WTC11 (cell line): ENCODE results near the gene ZNF445. TPM values are rescaled to one million over a fixed set of nuclear protein-coding genes. Genes with fewer than 3 reads are reported as not detected.
A peak's percentile ranks its signal among the peaks of the same experiment; 100 is the strongest.
"Not testable (repeated sequence)": the region's sequence is repeated elsewhere in the genome, so short reads cannot be mapped to it uniquely, and the experiment has no call there.

Source experiments
- ATAC-seq: fragments of 200-7000 bp; cut with Tn5 transposase; 2 replicates; pipeline ENCODE4 v1.10.0; 2021; ENCODE audit warnings: mild to moderate bottlenecking, moderate library complexity
- CTCF ChIA-PET: fragments of 300-600 bp; sonication (Branson Sonifier 250); formaldehyde crosslinking; loops from one replicate; lab custom pipeline; 2021; ENCODE audit warnings: antibody characterized with exemption; lab: Charles Lee
- POLR2A ChIA-PET: fragments of 350-600 bp; sonication (Branson Sonifier 250); formaldehyde crosslinking; loops from one replicate; lab custom pipeline; 2021; ENCODE audit warnings: antibody characterized with exemption; lab: Charles Lee
- DNase-seq: peaks from one replicate; pipeline ENCODE4 v3.0.0; 2021; ENCODE audit warnings: low spot score
- H3K27ac Mint-ChIP-seq: 2 replicates; pipeline ENCODE4 v1.8.0; 2021; ENCODE audit warnings: mixed read lengths
- H3K27me3 Mint-ChIP-seq: 2 replicates; pipeline ENCODE4 v1.8.0; 2021; ENCODE audit warnings: low read depth, mild to moderate bottlenecking, moderate library complexity, mixed read lengths
- H3K36me3 Mint-ChIP-seq: 2 replicates; pipeline ENCODE4 v1.8.0; 2021; ENCODE audit warnings: mixed read lengths
- H3K4me1 Mint-ChIP-seq: 2 replicates; pipeline ENCODE4 v1.8.0; 2022; ENCODE audit warnings: mixed read lengths
- H3K4me3 Mint-ChIP-seq: 2 replicates; pipeline ENCODE4 v1.8.0; 2021; ENCODE audit warnings: mild to moderate bottlenecking, moderate library complexity, mixed read lengths
- H3K9me3 Mint-ChIP-seq: 2 replicates; pipeline ENCODE4 v1.8.0; 2021; ENCODE audit warnings: mixed read lengths
- ETV6 ChIP-seq: sonication (generic); formaldehyde crosslinking; IDR thresholded peaks from 2 replicates; pipeline ENCODE4 v1.8.1; 2022; ENCODE audit warnings: mild to moderate bottlenecking, missing genetic modification reagents
- NR2C2 ChIP-seq: sonication (generic); formaldehyde crosslinking; IDR thresholded peaks from 2 replicates; pipeline ENCODE4 v1.8.0; 2022; ENCODE audit warnings: mild to moderate bottlenecking, missing genetic modification reagents
- PRRX2 ChIP-seq: fragments of 250-450 bp; sonication (Bioruptor Pico); IDR thresholded peaks from 2 replicates; pipeline ENCODE4 v1.8.0; 2021; ENCODE audit warnings: mild to moderate bottlenecking
- ZNF121 ChIP-seq: sonication (generic); formaldehyde crosslinking; IDR thresholded peaks from 2 replicates; pipeline ENCODE4 v1.8.0; 2023; ENCODE audit warnings: missing genetic modification reagents
- ZNF138 ChIP-seq: sonication (generic); formaldehyde crosslinking; conservative IDR thresholded peaks from 2 replicates; pipeline ENCODE4 v1.8.1; 2022; ENCODE audit warnings: mild to moderate bottlenecking, moderate library complexity, missing genetic modification reagents
- ZNF416 ChIP-seq: fragments of 250-450 bp; sonication (Bioruptor Pico); IDR thresholded peaks from 2 replicates; pipeline ENCODE4 v1.9.0; 2021; ENCODE audit warnings: mild to moderate bottlenecking, inconsistent platforms
- total RNA-seq: library from RNA; stranded (reverse); gene quantifications from 3 replicates; pipeline ENCODE4 v1.2.3, GENCODE V29; 2021
- TF ChIP-seq, protein P1 (sequence below): sonication (generic); formaldehyde crosslinking; IDR thresholded peaks from 2 replicates; pipeline ENCODE4 v1.8.0; 2022; ENCODE audit warnings: missing genetic modification reagents
- TF ChIP-seq, protein P2 (sequence below): fragments of 250-450 bp; sonication (Bioruptor Pico); IDR thresholded peaks from 2 replicates; pipeline ENCODE4 v1.8.0; 2021; ENCODE audit warnings: mild to moderate bottlenecking
- TF ChIP-seq, protein P3 (sequence below): sonication (generic); formaldehyde crosslinking; IDR thresholded peaks from 2 replicates; pipeline ENCODE4 v1.8.0; 2022; ENCODE audit warnings: mild to moderate bottlenecking, missing genetic modification reagents
- TF ChIP-seq, protein P4 (sequence below): sonication (generic); formaldehyde crosslinking; IDR thresholded peaks from 2 replicates; pipeline ENCODE4 v1.8.1; 2023; ENCODE audit warnings: mild to moderate bottlenecking, missing genetic modification reagents, moderate library complexity

ZNF445 gene
- total RNA-seq, 1 experiment from 2014 or later: 20.3 TPM

DNA sequence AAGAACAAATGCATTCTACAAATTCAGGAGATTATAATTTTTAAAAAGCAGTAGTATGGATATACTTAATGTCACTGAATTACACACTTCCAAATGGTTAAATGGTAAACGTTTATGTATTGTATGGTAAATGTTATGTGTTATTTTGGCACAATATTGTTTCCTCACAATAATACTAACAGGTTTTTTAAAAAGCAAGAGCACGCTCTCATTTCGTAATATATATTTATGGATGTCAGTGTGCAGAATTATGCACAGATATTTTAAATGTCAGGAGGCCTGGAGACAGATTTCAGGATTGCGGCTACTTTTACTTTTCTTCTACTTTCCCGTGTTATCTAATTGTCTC is 533 bp downstream of the ZNF445 start (continued):
- TF ChIP-seq, protein P1, sequence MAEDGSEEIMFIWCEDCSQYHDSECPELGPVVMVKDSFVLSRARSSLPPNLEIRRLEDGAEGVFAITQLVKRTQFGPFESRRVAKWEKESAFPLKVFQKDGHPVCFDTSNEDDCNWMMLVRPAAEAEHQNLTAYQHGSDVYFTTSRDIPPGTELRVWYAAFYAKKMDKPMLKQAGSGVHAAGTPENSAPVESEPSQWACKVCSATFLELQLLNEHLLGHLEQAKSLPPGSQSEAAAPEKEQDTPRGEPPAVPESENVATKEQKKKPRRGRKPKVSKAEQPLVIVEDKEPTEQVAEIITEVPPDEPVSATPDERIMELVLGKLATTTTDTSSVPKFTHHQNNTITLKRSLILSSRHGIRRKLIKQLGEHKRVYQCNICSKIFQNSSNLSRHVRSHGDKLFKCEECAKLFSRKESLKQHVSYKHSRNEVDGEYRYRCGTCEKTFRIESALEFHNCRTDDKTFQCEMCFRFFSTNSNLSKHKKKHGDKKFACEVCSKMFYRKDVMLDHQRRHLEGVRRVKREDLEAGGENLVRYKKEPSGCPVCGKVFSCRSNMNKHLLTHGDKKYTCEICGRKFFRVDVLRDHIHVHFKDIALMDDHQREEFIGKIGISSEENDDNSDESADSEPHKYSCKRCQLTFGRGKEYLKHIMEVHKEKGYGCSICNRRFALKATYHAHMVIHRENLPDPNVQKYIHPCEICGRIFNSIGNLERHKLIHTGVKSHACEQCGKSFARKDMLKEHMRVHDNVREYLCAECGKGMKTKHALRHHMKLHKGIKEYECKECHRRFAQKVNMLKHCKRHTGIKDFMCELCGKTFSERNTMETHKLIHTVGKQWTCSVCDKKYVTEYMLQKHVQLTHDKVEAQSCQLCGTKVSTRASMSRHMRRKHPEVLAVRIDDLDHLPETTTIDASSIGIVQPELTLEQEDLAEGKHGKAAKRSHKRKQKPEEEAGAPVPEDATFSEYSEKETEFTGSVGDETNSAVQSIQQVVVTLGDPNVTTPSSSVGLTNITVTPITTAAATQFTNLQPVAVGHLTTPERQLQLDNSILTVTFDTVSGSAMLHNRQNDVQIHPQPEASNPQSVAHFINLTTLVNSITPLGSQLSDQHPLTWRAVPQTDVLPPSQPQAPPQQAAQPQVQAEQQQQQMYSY (CRISPR knock-in tag): no peak

DNA sequence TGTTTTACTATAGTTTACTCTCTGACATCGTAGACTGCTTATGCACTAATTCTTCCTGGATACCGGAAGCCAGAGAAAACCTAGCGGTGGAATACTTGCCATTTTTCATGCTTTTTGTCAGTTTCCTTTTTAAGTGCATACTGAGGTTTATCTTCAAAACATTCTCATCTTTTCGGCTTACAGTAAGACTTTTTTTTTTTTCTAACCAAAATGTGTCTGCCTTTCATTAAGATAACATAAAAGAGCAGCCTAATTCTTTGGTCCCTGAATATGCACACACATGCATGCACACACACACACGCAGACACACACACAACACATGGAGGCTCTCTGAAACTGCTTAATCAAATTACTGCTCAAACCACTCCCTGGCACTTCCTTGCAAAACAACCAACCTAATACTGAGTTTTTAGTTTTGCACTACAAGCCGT is 1.3 kb downstream of the ZNF445 start:
- Mint-ChIP-seq H3K27ac (peak overlapping the region; percentile 68; the same call in 1 of the 2 replicates), H3K9me3 (no peaks in the 10 kb centered on the region), H3K36me3 (no peaks in the 10 kb centered on the region), H3K4me3 (peak overlapping the region; percentile 85), H3K4me1 (peaks cover 38% of the 10 kb centered on the region), H3K27me3 (no peaks in the 10 kb centered on the region; the same call in 1 of the 2 replicates)
- CTCF ChIA-PET: no interaction called here
- POLR2A ChIA-PET: no interaction called here
- TF ChIP-seq, protein P2, sequence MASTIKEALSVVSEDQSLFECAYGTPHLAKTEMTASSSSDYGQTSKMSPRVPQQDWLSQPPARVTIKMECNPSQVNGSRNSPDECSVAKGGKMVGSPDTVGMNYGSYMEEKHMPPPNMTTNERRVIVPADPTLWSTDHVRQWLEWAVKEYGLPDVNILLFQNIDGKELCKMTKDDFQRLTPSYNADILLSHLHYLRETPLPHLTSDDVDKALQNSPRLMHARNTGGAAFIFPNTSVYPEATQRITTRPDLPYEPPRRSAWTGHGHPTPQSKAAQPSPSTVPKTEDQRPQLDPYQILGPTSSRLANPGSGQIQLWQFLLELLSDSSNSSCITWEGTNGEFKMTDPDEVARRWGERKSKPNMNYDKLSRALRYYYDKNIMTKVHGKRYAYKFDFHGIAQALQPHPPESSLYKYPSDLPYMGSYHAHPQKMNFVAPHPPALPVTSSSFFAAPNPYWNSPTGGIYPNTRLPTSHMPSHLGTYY (CRISPR knock-in tag): no peak
- TF ChIP-seq NR2C2 (CRISPR knock-in tag) (no peak), ZNF138 (no peak), ETV6 (no peak)
- TF ChIP-seq, protein P3, sequence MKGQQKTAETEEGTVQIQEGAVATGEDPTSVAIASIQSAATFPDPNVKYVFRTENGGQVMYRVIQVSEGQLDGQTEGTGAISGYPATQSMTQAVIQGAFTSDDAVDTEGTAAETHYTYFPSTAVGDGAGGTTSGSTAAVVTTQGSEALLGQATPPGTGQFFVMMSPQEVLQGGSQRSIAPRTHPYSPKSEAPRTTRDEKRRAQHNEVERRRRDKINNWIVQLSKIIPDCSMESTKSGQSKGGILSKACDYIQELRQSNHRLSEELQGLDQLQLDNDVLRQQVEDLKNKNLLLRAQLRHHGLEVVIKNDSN (CRISPR knock-in tag): no peak
- DNase-seq (no peak), ATAC-seq (no peak)

DNA sequence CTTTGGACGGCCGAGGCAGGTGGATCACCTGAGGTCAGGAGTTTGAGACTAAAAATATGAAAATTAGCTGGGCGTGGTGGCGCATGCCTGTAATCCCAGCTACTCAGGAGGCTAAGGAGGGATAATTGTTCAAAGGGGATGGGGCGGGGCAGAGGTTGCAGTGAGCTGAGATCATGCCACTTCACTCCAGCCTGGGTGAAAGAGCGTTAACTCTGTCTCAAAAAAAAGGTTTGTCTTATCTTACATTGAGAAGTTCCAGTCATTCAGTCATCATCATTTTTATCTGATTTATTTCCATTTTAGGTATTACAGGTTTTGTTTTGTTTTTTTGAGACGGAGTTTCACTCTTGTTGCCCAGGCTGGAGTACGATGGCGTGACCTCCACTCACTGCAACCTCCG is 2.6 kb downstream of the ZNF445 start:
- ATAC-seq, POLR2A ChIA-PET: not testable (repeated sequence)
- peak overlapping the region; percentile 36; the same call in 1 of the 2 replicates for H3K4me3 Mint-ChIP-seq

DNA sequence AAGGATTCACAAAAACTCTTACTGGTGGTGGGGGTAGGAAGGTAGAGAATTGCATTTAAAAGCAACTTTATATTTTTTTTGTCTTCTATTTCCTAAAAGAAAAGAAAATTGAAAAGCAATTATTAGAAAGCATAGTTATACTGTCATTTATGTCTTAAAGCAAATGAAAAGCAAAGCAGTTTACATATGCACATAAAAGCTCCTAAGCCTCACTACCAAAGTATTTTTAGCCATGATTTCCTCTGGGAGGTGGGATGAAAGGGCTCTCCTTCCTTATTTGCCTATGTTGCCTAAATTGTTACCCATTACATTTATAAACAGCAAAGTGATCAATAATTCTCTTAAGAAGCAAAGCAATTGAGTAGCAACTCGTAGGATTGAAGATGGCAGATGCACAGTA is 7.0 kb downstream of the ZNF445 start:
- no peak for ATAC-seq
- Mint-ChIP-seq H3K27me3 (no peaks in the 10 kb centered on the region), H3K4me1 (peaks cover 24% of the 10 kb centered on the region), H3K27ac (no peak overlapping the region), H3K36me3 (peaks cover 5% of the 10 kb centered on the region), H3K9me3 (no peaks in the 10 kb centered on the region), H3K4me3 (no peak overlapping the region)
- TF ChIP-seq ZNF416 (CRISPR knock-in tag) (no peak), PRRX2 (no peak)
- ChIA-PET POLR2A (no interaction called here), CTCF (no interaction called here)
- no peak for DNase-seq

More for the DNA sequence above, 2.6 kb downstream of the ZNF445 start:
- H3K27me3 Mint-ChIP-seq, H3K36me3 Mint-ChIP-seq, CTCF ChIA-PET, H3K9me3 Mint-ChIP-seq, DNase-seq, H3K27ac Mint-ChIP-seq: not testable (repeated sequence)
- H3K4me1 Mint-ChIP-seq: peaks cover 41% of the 10 kb centered on the region

DNA sequence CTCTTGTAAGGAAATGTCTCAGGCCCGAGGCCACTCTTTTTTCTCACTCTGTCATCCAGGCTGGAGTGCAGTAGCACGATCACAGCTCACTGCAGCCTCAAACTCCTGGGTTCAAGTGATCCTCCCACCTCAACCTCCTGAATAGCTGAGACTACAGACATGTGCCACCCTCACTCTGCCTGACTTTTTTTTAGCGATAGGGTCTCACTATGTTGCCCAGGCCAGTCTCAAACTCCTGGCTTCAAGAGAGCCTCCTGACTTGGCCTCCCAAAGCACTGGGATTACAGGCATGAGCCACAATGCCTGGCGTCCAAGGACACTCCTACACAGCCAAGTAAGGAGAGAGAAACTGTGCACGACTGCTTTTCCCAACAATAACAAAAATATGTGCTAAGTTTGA is 7.6 kb downstream of the ZNF445 start:
- peaks cover 24% of the 10 kb centered on the region for H3K4me1 Mint-ChIP-seq
- H3K27ac Mint-ChIP-seq: no peak overlapping the region
- DNase-seq (no peak), ATAC-seq (no peak)
- peak; percentile 83; the same call in 1 of the 2 replicates for TF ChIP-seq ZNF121 (CRISPR knock-in tag)
- TF ChIP-seq, protein P4, sequence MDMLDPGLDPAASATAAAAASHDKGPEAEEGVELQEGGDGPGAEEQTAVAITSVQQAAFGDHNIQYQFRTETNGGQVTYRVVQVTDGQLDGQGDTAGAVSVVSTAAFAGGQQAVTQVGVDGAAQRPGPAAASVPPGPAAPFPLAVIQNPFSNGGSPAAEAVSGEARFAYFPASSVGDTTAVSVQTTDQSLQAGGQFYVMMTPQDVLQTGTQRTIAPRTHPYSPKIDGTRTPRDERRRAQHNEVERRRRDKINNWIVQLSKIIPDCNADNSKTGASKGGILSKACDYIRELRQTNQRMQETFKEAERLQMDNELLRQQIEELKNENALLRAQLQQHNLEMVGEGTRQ: no peak
- CTCF ChIA-PET: no interaction called here
- no peaks in the 10 kb centered on the region for H3K27me3 Mint-ChIP-seq
- H3K36me3 Mint-ChIP-seq: peaks cover 9% of the 10 kb centered on the region
- H3K4me3 Mint-ChIP-seq: no peak overlapping the region
- POLR2A ChIA-PET: no interaction called here
- H3K9me3 Mint-ChIP-seq: no peaks in the 10 kb centered on the region
